K562 (cell line): ENCODE data around the gene NACAD. TPM values are rescaled to one million over a fixed set of nuclear protein-coding genes. Genes with fewer than 3 reads are reported as not detected.

Experiments
- ATAC-seq: fragments of 200-7000 bp; cut with Tn5 transposase; 3 replicates; pipeline ENCODE4 v1.9.1; 2020; ENCODE audit warnings: moderate library complexity
- BruUV-seq: library from RNA; stranded (reverse); fragments of 400-500 nt; replicated peaks from 2 replicates; lab custom pipeline; 2021; lab: Mats Ljungman, UMichigan
- CTCF ChIA-PET: fragments of 300-600 bp; formaldehyde crosslinking; extraction: SDS; loops from one replicate; lab custom pipeline; 2021; ENCODE audit warnings: low intra/inter-chr PET ratio; lab: Yijun Ruan, JAX
- POLR2A ChIA-PET: fragments of 300-600, 350-650 bp; sonication (Branson Sonifier 250); formaldehyde crosslinking; extraction: SDS; loops from one replicate; lab custom pipeline; 2021; ENCODE audit warnings: antibody characterized with exemption, inconsistent platforms; lab: Yijun Ruan, JAX
- DNase-seq, 4 experiments: peaks; one replicate each; pipeline versions ENCODE4 v3.0.0 to v3.0.0-alpha.2; 2011 to 2018; ENCODE audit warnings: low spot score in 3 of 4, mixed read lengths in 3 of 4; ENCODE audit errors: extremely low read depth in 1 of 4
- FAIRE-seq: peaks from 2 replicates; lab custom pipeline; 2011; peaks lifted over from hg19 to GRCh38; lab: Jason Lieb, UNC
- H2AFZ ChIP-seq: 2 replicates; pipeline ENCODE4 v1.6.0; 2011; ENCODE audit warnings: low read depth, low read length, control low read depth, inconsistent platforms
- H3K27ac ChIP-seq: fragments of 200-600 bp; 3 replicates; pipeline ENCODE4 v1.8.0; 2011; ENCODE audit warnings: low read depth, mild to moderate bottlenecking, control low read depth, inconsistent platforms, low read length, moderate library complexity, mixed read lengths; ENCODE audit errors: extremely low read depth
- H3K27me3 ChIP-seq, 2 experiments: fragments of 300-600 bp in 1 of 2; 2 replicates in 1 of 2; 3 replicates in 1 of 2; pipeline versions ENCODE4 v1.6.0 to v1.8.0; 2011; ENCODE audit warnings: inconsistent platforms in 2 of 2, low read length in 2 of 2, mild to moderate bottlenecking in 1 of 2, mixed read lengths in 1 of 2, moderate library complexity in 1 of 2; ENCODE audit not compliant: control insufficient read depth in 2 of 2, insufficient read depth in 2 of 2
- H3K36me3 ChIP-seq: fragments of 300-600 bp; 3 replicates; pipeline ENCODE4 v1.8.0; 2011; ENCODE audit warnings: mild to moderate bottlenecking, low read length, inconsistent platforms; ENCODE audit not compliant: control insufficient read depth, insufficient read depth
- H3K4me1 ChIP-seq, 2 experiments: fragments of 200-600 bp in 1 of 2; replicated peaks in 1 of 2; 2 replicates in 1 of 2; 3 replicates in 1 of 2; pipeline versions ENCODE4 v1.5.1 to v1.8.0; 2011; ENCODE audit warnings: inconsistent platforms in 2 of 2, low read length in 2 of 2, mild to moderate bottlenecking in 1 of 2, mixed read lengths in 1 of 2, moderate library complexity in 1 of 2; ENCODE audit not compliant: control insufficient read depth in 2 of 2, insufficient read depth in 2 of 2
- H3K4me2 ChIP-seq: 2 replicates; pipeline ENCODE4 v1.6.1; 2011; ENCODE audit warnings: low read length, control low read depth, inconsistent platforms, mixed read lengths; ENCODE audit not compliant: insufficient read depth
- H3K4me3 ChIP-seq: fragments of 200-600 bp; sonication (generic), shearing (Covaris generic); 2 replicates; pipeline ENCODE4 v1.5.1; 2016; ENCODE audit warnings: control low read depth, inconsistent platforms
- H3K79me2 ChIP-seq: fragments of 200-600 bp; 3 replicates; pipeline ENCODE4 v1.8.0; 2011; ENCODE audit warnings: low read length, inconsistent platforms; ENCODE audit not compliant: control insufficient read depth, insufficient read depth
- H3K9ac ChIP-seq, 2 experiments: 2 replicates each; pipeline versions ENCODE4 v1.6.0 to v1.6.1; 2011; ENCODE audit warnings: low read depth in 2 of 2, low read length in 2 of 2, control low read depth in 1 of 2, inconsistent platforms in 1 of 2, mild to moderate bottlenecking in 1 of 2, mixed read lengths in 1 of 2; ENCODE audit not compliant: insufficient read depth in 1 of 2
- H3K9me1 ChIP-seq: one replicate; pipeline ENCODE4 v1.6.0; 2011; ENCODE audit warnings: inconsistent platforms, mild to moderate bottlenecking, low read length, moderate library complexity; ENCODE audit not compliant: control insufficient read depth, insufficient read depth
- H3K9me3 ChIP-seq: replicated peaks from 2 replicates; pipeline ENCODE4 v1.5.1; 2011; ENCODE audit warnings: low read depth, low read length, inconsistent platforms; ENCODE audit not compliant: control insufficient read depth, insufficient read depth
- H4K20me1 ChIP-seq: replicated peaks from 2 replicates; pipeline ENCODE4 v1.6.1; 2011; ENCODE audit warnings: low read length, inconsistent platforms, mixed read lengths; ENCODE audit not compliant: control insufficient read depth, insufficient read depth
- CBFA2T2 ChIP-seq: fragments of 450-650 bp; conservative IDR thresholded peaks from 2 replicates; pipeline ENCODE4 v1.6.1; 2017; ENCODE audit warnings: mild to moderate bottlenecking
- CTBP1 ChIP-seq: fragments of 450-650 bp; IDR thresholded peaks from 2 replicates; pipeline ENCODE4 v1.6.1; 2016; ENCODE audit warnings: borderline replicate concordance
- ETV1 ChIP-seq: fragments of 450-650 bp; conservative IDR thresholded peaks from 2 replicates; pipeline ENCODE4 v1.6.1; 2016; ENCODE audit warnings: missing genetic modification characterization, control low read depth, low read depth, missing compliant biosample characterization
- NCOA4 ChIP-seq: fragments of 450-650 bp; IDR thresholded peaks from 2 replicates; pipeline ENCODE4 v1.6.1; 2018; ENCODE audit warnings: mild to moderate bottlenecking; ENCODE audit not compliant: partially characterized antibody
- RAD21 ChIP-seq, 2 experiments: fragments of 250-450 bp in 1 of 2; fragments of 450-650 bp in 1 of 2; sonication (Bioruptor Pico) in 1 of 2; formaldehyde crosslinking in 1 of 2; IDR thresholded peaks in 1 of 2; conservative IDR thresholded peaks in 1 of 2; 2 replicates each; pipeline versions ENCODE4 v1.4.0 to v1.8.0; 2020 to 2022; ENCODE audit warnings: mild to moderate bottlenecking in 2 of 2, moderate library complexity in 1 of 2
- RBM34 ChIP-seq: fragments of 200-400 bp; formaldehyde crosslinking; IDR thresholded peaks from 2 replicates; pipeline ENCODE4 v1.6.1; 2018; ENCODE audit warnings: low read length, borderline replicate concordance; ENCODE audit not compliant: insufficient read depth
- WGBS: fragments of 100-300 bp; shearing (Covaris generic); methylation state at CpG from one replicate; pipeline ENCODE4 v1.1.6; 2016; ENCODE audit warnings: low coverage, mixed read lengths; ENCODE audit not compliant: insufficient coverage; ENCODE audit errors: missing lambda C conversion rate; 5-methylcytosine and 5-hydroxymethylcytosine counted together
- in situ Hi-C: fragments of 300-500 bp; cut with MboI; formaldehyde crosslinking; loops from 4 replicates; pipeline ENCODE4 v1.15.0; 2018; ENCODE audit warnings: inconsistent platforms, mixed read lengths
- intact Hi-C: fragments of 100-400 bp; cut with micrococcal nuclease; formaldehyde crosslinking; loops from 2 replicates; pipeline ENCODE4 v1.14.2; 2022
- polyA plus RNA-seq, 8 experiments: library from polyadenylated mRNA; depleted of rRNA in 4 of 8; stranded (reverse) in 5 of 8; unstranded in 3 of 8; fragments of >200 nt; fragmentation: Nextera tagmentation in 2 of 8; fragmentation: Illumina TruSeq in 1 of 8; extraction: Ambion mirVana in 2 of 8; extraction: Trizol in 1 of 8; gene quantifications; 2 replicates each; pipeline versions ENCODE4 v1.2.1 to v1.2.3, GENCODE V29; 2011 to 2014; ENCODE audit warnings: inconsistent platforms in 1 of 8, missing spikeins in 1 of 8
- total RNA-seq, 7 experiments: library from RNA; depleted of rRNA in 6 of 7; stranded (reverse); fragments of >200 nt in 6 of 7; fragmentation: Illumina TruSeq in 2 of 7; extraction: Trizol in 2 of 7; gene quantifications; 2 replicates each; pipeline versions ENCODE4 v1.2.1 to v1.2.3, GENCODE V29; 2011 to 2021; ENCODE audit warnings: low replicate concordance in 1 of 7
- TF ChIP-seq, protein P1 (sequence below), 2 experiments: fragments of 450-650 bp; formaldehyde crosslinking in 1 of 2; IDR thresholded peaks; 2 replicates each; pipeline versions ENCODE4 v1.4.0 to v1.6.1; 2014 to 2020; ENCODE audit warnings: mild to moderate bottlenecking in 2 of 2, borderline replicate concordance in 1 of 2, low read depth in 1 of 2
- TF ChIP-seq, protein P2 (sequence below): sonication (generic); formaldehyde crosslinking; IDR thresholded peaks from 2 replicates; pipeline ENCODE4 v1.5.0; 2020; ENCODE audit warnings: missing genetic modification reagents
- TF ChIP-seq, protein P3 (sequence below): sonication (generic); formaldehyde crosslinking; IDR thresholded peaks from 2 replicates; pipeline ENCODE4 v1.8.1; 2023; ENCODE audit warnings: mild to moderate bottlenecking, missing genetic modification reagents

The NACAD gene
- total and polyA plus RNA-seq, 9 of the 15 experiments (the other 6 are each of a cell fraction or from before 2014, with no cell fraction given) = under 0.01 to 0.03 (median 0.02) TPM; not detected in 5

GRCh38 chr7:45080265-45080957, 8.4 kb downstream of the NACAD start:
- peaks cover 0 to 37% of the 10 kb centered on the region in 2 experiments; a peak in 1 of 5 replicates for H3K4me1 ChIP-seq
- POLR2A ChIA-PET = interaction anchor here (0.9 kb wide), 1 partner anchor 223 kb away, joined by 3 read pairs; no protein-coding TSS in a partner anchor
- no peaks in the 10 kb centered on the region for H3K9me1 ChIP-seq
- H3K27me3 ChIP-seq = no peaks in the 10 kb centered on the region
- DNase-seq (no peak), FAIRE-seq (peak; percentile 67), ATAC-seq (peak; percentile 28)
- intact Hi-C loops = no loop called here
- no peak overlapping the region for H3K27ac ChIP-seq
- no peak overlapping the region; a peak in 1 of 4 replicates for H3K9ac ChIP-seq
- H3K4me3 ChIP-seq = no peak overlapping the region
- H3K79me2 ChIP-seq = no peaks in the 10 kb centered on the region
- BruUV-seq = no TSS peak
- 24% methylated on average over 14 of the region's 17 CpGs for WGBS
- H4K20me1 ChIP-seq = peaks cover 4% of the 10 kb centered on the region; the same call in 1 of the 2 replicates
- no peak overlapping the region for H3K4me2 ChIP-seq
- H3K36me3 ChIP-seq = peaks cover 17% of the 10 kb centered on the region; the same call in 1 of the 3 replicates
- in situ Hi-C loops = no loop called here
- CTCF ChIA-PET = no interaction called here
- no peaks in the 10 kb centered on the region for H3K9me3 ChIP-seq
- H2AFZ ChIP-seq = no peak overlapping the region
- TF ChIP-seq RAD21 (CRISPR knock-in tag; conservative IDR thresholded peaks at IDR 0.05 in 1 of 2, IDR thresholded peaks at IDR 0.05 in 1 of 2) (peak in 1 of 2 experiments; percentile 43; a peak in 2 of 4 replicates), NCOA4 (no peak), CTBP1 (peak; percentile 60; the same call in 1 of the 2 replicates), ETV1 (peak; percentile 54), RBM34 (no peak), CBFA2T2 (no peak)
- TF ChIP-seq, protein P1, sequence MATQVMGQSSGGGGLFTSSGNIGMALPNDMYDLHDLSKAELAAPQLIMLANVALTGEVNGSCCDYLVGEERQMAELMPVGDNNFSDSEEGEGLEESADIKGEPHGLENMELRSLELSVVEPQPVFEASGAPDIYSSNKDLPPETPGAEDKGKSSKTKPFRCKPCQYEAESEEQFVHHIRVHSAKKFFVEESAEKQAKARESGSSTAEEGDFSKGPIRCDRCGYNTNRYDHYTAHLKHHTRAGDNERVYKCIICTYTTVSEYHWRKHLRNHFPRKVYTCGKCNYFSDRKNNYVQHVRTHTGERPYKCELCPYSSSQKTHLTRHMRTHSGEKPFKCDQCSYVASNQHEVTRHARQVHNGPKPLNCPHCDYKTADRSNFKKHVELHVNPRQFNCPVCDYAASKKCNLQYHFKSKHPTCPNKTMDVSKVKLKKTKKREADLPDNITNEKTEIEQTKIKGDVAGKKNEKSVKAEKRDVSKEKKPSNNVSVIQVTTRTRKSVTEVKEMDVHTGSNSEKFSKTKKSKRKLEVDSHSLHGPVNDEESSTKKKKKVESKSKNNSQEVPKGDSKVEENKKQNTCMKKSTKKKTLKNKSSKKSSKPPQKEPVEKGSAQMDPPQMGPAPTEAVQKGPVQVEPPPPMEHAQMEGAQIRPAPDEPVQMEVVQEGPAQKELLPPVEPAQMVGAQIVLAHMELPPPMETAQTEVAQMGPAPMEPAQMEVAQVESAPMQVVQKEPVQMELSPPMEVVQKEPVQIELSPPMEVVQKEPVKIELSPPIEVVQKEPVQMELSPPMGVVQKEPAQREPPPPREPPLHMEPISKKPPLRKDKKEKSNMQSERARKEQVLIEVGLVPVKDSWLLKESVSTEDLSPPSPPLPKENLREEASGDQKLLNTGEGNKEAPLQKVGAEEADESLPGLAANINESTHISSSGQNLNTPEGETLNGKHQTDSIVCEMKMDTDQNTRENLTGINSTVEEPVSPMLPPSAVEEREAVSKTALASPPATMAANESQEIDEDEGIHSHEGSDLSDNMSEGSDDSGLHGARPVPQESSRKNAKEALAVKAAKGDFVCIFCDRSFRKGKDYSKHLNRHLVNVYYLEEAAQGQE (IDR thresholded peaks at IDR 0.05; ENCODE audit: borderline replicate concordance) = peak; percentile 27; the same call in 1 of the 2 replicates
- TF ChIP-seq, protein P1 (CRISPR knock-in tag; IDR thresholded peaks at IDR 0.05; ENCODE audit: low read depth) = no peak
- TF ChIP-seq, protein P2, sequence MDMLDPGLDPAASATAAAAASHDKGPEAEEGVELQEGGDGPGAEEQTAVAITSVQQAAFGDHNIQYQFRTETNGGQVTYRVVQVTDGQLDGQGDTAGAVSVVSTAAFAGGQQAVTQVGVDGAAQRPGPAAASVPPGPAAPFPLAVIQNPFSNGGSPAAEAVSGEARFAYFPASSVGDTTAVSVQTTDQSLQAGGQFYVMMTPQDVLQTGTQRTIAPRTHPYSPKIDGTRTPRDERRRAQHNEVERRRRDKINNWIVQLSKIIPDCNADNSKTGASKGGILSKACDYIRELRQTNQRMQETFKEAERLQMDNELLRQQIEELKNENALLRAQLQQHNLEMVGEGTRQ = no peak
- TF ChIP-seq, protein P3, sequence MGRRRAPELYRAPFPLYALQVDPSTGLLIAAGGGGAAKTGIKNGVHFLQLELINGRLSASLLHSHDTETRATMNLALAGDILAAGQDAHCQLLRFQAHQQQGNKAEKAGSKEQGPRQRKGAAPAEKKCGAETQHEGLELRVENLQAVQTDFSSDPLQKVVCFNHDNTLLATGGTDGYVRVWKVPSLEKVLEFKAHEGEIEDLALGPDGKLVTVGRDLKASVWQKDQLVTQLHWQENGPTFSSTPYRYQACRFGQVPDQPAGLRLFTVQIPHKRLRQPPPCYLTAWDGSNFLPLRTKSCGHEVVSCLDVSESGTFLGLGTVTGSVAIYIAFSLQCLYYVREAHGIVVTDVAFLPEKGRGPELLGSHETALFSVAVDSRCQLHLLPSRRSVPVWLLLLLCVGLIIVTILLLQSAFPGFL (CRISPR knock-in tag) = no peak
